Skeletal muscle cell (primary cell): Measurements from ENCODE around the gene COX6A1.

ENCODE experiments used
- DNase-seq: peaks from one replicate; pipeline ENCODE4 v3.0.0-alpha.2; 2010; ENCODE audit warnings: low read depth
- H3K4me3 ChIP-seq: 2 replicates; pipeline ENCODE4 v1.5.1; 2011; ENCODE audit warnings: low read depth, mild to moderate bottlenecking, control low read depth, low read length, moderate library complexity

Gene COX6A1

GRCh38 chr12:120488057-120488640, 50.2 kb downstream of the COX6A1 start:
- DNase-seq, result no peak
- H3K4me3 ChIP-seq, result no peak overlapping the region

GRCh38 chr12:120489018-120489417, 51.1 kb downstream of the COX6A1 start:
- no peak overlapping the region for H3K4me3 ChIP-seq
- no peak for DNase-seq

GRCh38 chr12:120490325-120490724, 52.4 kb downstream of the COX6A1 start:
- DNase-seq, result no peak
- no peak overlapping the region for H3K4me3 ChIP-seq
